Activated T-cell treated with anti-CD3 and anti-CD28 coated beads, Interleukin-2, amount 50 U/mL, for 72 hours (primary cell): ENCODE results near the gene SCAF1. TPM values are rescaled to one million over a fixed set of nuclear protein-coding genes. Genes with fewer than 3 reads are reported as not detected.
A peak's percentile ranks its signal among the peaks of the same experiment; 100 is the strongest.

Experiments
- ATAC-seq, 2 donors: fragments of 150-1000 bp; cut with Tn5 transposase; replicated peaks in 1 of 2; 2 replicates each; pipeline ENCODE4 v1.10.0; 2021; ENCODE audit warnings: moderate library complexity in 2 of 2, mild to moderate bottlenecking in 1 of 2
- DNase-seq, 2 donors: peaks; one replicate each; pipeline ENCODE4 v3.0.0; 2021 to 2022; ENCODE audit warnings: mixed read lengths in 1 of 2
- H3K27ac Mint-ChIP-seq: one replicate; pipeline ENCODE4 v1.8.0; 2022; ENCODE audit warnings: mild to moderate bottlenecking, moderate library complexity, mixed read lengths
- H3K27me3 Mint-ChIP-seq: one replicate; pipeline ENCODE4 v1.8.0; 2022; ENCODE audit warnings: low read depth, mixed read lengths
- H3K36me3 Mint-ChIP-seq, 2 donors: one replicate each; pipeline ENCODE4 v1.8.0; 2022; ENCODE audit warnings: mixed read lengths in 2 of 2, mild to moderate bottlenecking in 1 of 2; ENCODE audit not compliant: insufficient read depth in 2 of 2
- H3K4me1 Mint-ChIP-seq: one replicate; pipeline ENCODE4 v1.8.0; 2022; ENCODE audit warnings: low read depth, mixed read lengths
- H3K4me3 Mint-ChIP-seq, 2 donors: one replicate each; pipeline ENCODE4 v1.8.0; 2022; ENCODE audit warnings: mild to moderate bottlenecking in 2 of 2, mixed read lengths in 2 of 2, moderate library complexity in 2 of 2
- H3K9me3 Mint-ChIP-seq, 2 donors: one replicate each; pipeline ENCODE4 v1.8.0; 2022; ENCODE audit warnings: mixed read lengths in 2 of 2
- total RNA-seq, 2 donors: library from RNA; stranded (reverse); gene quantifications; one replicate each; pipeline ENCODE4 v1.2.3, GENCODE V29; 2022

Gene SCAF1
- 10 to 100 TPM; 57.7 to 60.1 TPM for total RNA-seq

GRCh38 chr19:49641688-49642491, at the start of gene SCAF1:
TSS of gene SCAF1 (plus strand) at chr19:49642209. CDS start at chr19:49645027, 2,818 bp downstream.
- peaks cover 71% of the 10 kb centered on the region for H3K4me1 Mint-ChIP-seq

GRCh38 chr19:49592486-49593232, 49.4 kb upstream of the SCAF1 start:
- DNase-seq = peak in 1 of 2 donors; percentile 35
- Mint-ChIP-seq H3K36me3 (peaks cover 0 to 9% of the 10 kb centered on the region in 2 donors), H3K4me1 (peaks cover 44% of the 10 kb centered on the region), H3K4me3 (peak overlapping the region; percentile 90 to 96), H3K9me3 (no peaks in the 10 kb centered on the region), H3K27me3 (no peaks in the 10 kb centered on the region), H3K27ac (peak overlapping the region; percentile 34)
- no peak for ATAC-seq

More at GRCh38 chr19:49641688-49642491, at the start of gene SCAF1:
- H3K27ac Mint-ChIP-seq = peak within 1 kb of the TSS; percentile 99
- H3K9me3 Mint-ChIP-seq = no peaks in the 10 kb centered on the region
- peaks cover 1 to 7% of the 10 kb centered on the region in 2 donors for H3K36me3 Mint-ChIP-seq
- peak; percentile 73 to 75 for ATAC-seq
- peak; percentile 100 for DNase-seq
- H3K4me3 Mint-ChIP-seq = peak within 1 kb of the TSS; percentile 99 to 100
- H3K27me3 Mint-ChIP-seq = peaks cover 6% of the 10 kb centered on the region

GRCh38 chr19:49593233-49594113, 48.5 kb upstream of the SCAF1 start:
- no peaks in the 10 kb centered on the region for H3K9me3 Mint-ChIP-seq
- DNase-seq (peak; percentile 94 to 97), ATAC-seq (peak; percentile 65 to 67)
- H3K4me1 Mint-ChIP-seq = peaks cover 44% of the 10 kb centered on the region
- peaks cover 0 to 10% of the 10 kb centered on the region in 2 donors for H3K36me3 Mint-ChIP-seq
- peak overlapping the region; percentile 92 for H3K27ac Mint-ChIP-seq
- no peaks in the 10 kb centered on the region for H3K27me3 Mint-ChIP-seq
- H3K4me3 Mint-ChIP-seq = peak overlapping the region; percentile 90 to 96

GRCh38 chr19:49594157-49594992, 47.6 kb upstream of the SCAF1 start:
- H3K27ac Mint-ChIP-seq = peak overlapping the region; percentile 92
- peaks cover 0 to 10% of the 10 kb centered on the region in 2 donors for H3K36me3 Mint-ChIP-seq
- H3K9me3 Mint-ChIP-seq = no peaks in the 10 kb centered on the region
- H3K4me1 Mint-ChIP-seq = peaks cover 35% of the 10 kb centered on the region
- ATAC-seq (no peak), DNase-seq (no peak)
- H3K4me3 Mint-ChIP-seq = peak overlapping the region; percentile 90 to 96
- H3K27me3 Mint-ChIP-seq = no peaks in the 10 kb centered on the region

- ATAC-seq (no peak), DNase-seq (no peak)
- Mint-ChIP-seq H3K4me1 (peaks cover 32% of the 10 kb centered on the region), H3K27ac (no peak overlapping the region), H3K36me3 (peaks cover 3 to 14% of the 10 kb centered on the region in 2 donors), H3K4me3 (peak overlapping the region in 1 of 2 donors; percentile 15), H3K27me3 (no peaks in the 10 kb centered on the region), H3K9me3 (no peaks in the 10 kb centered on the region)
Observed at GRCh38 chr19:49594993-49595818, 46.8 kb upstream of the SCAF1 start.

GRCh38 chr19:49595819-49596404, 46.1 kb upstream of the SCAF1 start:
- ATAC-seq (no peak), DNase-seq (no peak)
- Mint-ChIP-seq H3K36me3 (peaks cover 4 to 18% of the 10 kb centered on the region in 2 donors), H3K9me3 (no peaks in the 10 kb centered on the region), H3K27ac (no peak overlapping the region), H3K4me3 (no peak overlapping the region), H3K4me1 (peaks cover 35% of the 10 kb centered on the region), H3K27me3 (no peaks in the 10 kb centered on the region)

- peaks cover 37% of the 10 kb centered on the region for H3K4me1 Mint-ChIP-seq
- no peak overlapping the region for H3K4me3 Mint-ChIP-seq
- H3K36me3 Mint-ChIP-seq = peaks cover 5 to 21% of the 10 kb centered on the region in 2 donors
- H3K27me3 Mint-ChIP-seq = no peaks in the 10 kb centered on the region
- ATAC-seq (no peak), DNase-seq (no peak)
- H3K27ac Mint-ChIP-seq = no peak overlapping the region
- H3K9me3 Mint-ChIP-seq = no peaks in the 10 kb centered on the region
Observed at GRCh38 chr19:49596407-49596806, 45.6 kb upstream of the SCAF1 start.

- no peak overlapping the region for H3K4me3 Mint-ChIP-seq
- no peaks in the 10 kb centered on the region for H3K27me3 Mint-ChIP-seq
- DNase-seq (no peak), ATAC-seq (no peak)
- peaks cover 36% of the 10 kb centered on the region for H3K4me1 Mint-ChIP-seq
- no peak overlapping the region for H3K27ac Mint-ChIP-seq
- peaks cover 5 to 21% of the 10 kb centered on the region in 2 donors for H3K36me3 Mint-ChIP-seq
- no peaks in the 10 kb centered on the region for H3K9me3 Mint-ChIP-seq
Observed at GRCh38 chr19:49596954-49597702, 44.9 kb upstream of the SCAF1 start.

GRCh38 chr19:49597703-49597974, 44.4 kb upstream of the SCAF1 start:
- ATAC-seq (no peak), DNase-seq (no peak)
- peaks cover 31% of the 10 kb centered on the region for H3K4me1 Mint-ChIP-seq
- no peak overlapping the region for H3K4me3 Mint-ChIP-seq
- no peak overlapping the region for H3K27ac Mint-ChIP-seq
- no peaks in the 10 kb centered on the region for H3K9me3 Mint-ChIP-seq
- H3K36me3 Mint-ChIP-seq = peaks cover 5 to 21% of the 10 kb centered on the region in 2 donors
- H3K27me3 Mint-ChIP-seq = no peaks in the 10 kb centered on the region

GRCh38 chr19:49599378-49600295, 42.4 kb upstream of the SCAF1 start:
- H3K27ac Mint-ChIP-seq = peak overlapping the region; percentile 89
- DNase-seq = no peak
- no peak overlapping the region for H3K4me3 Mint-ChIP-seq

More at GRCh38 chr19:49599378-49600295, 42.4 kb upstream of the SCAF1 start:
- Mint-ChIP-seq H3K27me3 (no peaks in the 10 kb centered on the region), H3K36me3 (peaks cover 6 to 12% of the 10 kb centered on the region in 2 donors), H3K9me3 (no peaks in the 10 kb centered on the region), H3K4me1 (peaks cover 11% of the 10 kb centered on the region)
- peak in 1 of 2 donors; percentile 17 for ATAC-seq
